T-helper 1 cell treated with Interleukin-12 subunit alpha and Interleukin-12 subunit beta and Interleukin-4 antibody, amounts not matched to agents 30 μg/mL and 1 μg/mL, for 36 hours (primary cell): ENCODE measurements around the gene RUFY4.
"Not testable (repeated sequence)": the region's sequence is repeated elsewhere in the genome, so short reads cannot be mapped to it uniquely, and the experiment has no call there.

Experiments
- H3K27ac Mint-ChIP-seq: one replicate; pipeline ENCODE4 v1.8.0; 2021; ENCODE audit warnings: mild to moderate bottlenecking, mixed read lengths
- H3K27me3 Mint-ChIP-seq: one replicate; pipeline ENCODE4 v1.8.0; 2021; ENCODE audit warnings: low read depth, mixed read lengths
- H3K36me3 Mint-ChIP-seq: one replicate; pipeline ENCODE4 v1.8.0; 2021; ENCODE audit warnings: low read depth, mixed read lengths
- H3K4me1 Mint-ChIP-seq: one replicate; pipeline ENCODE4 v1.8.0; 2021; ENCODE audit warnings: low read depth, mixed read lengths
- H3K4me3 Mint-ChIP-seq: one replicate; pipeline ENCODE4 v1.8.0; 2021; ENCODE audit warnings: mild to moderate bottlenecking, moderate library complexity, mixed read lengths
- H3K9me3 Mint-ChIP-seq: one replicate; pipeline ENCODE4 v1.8.0; 2021; ENCODE audit warnings: mixed read lengths

RUFY4 gene, protein sequence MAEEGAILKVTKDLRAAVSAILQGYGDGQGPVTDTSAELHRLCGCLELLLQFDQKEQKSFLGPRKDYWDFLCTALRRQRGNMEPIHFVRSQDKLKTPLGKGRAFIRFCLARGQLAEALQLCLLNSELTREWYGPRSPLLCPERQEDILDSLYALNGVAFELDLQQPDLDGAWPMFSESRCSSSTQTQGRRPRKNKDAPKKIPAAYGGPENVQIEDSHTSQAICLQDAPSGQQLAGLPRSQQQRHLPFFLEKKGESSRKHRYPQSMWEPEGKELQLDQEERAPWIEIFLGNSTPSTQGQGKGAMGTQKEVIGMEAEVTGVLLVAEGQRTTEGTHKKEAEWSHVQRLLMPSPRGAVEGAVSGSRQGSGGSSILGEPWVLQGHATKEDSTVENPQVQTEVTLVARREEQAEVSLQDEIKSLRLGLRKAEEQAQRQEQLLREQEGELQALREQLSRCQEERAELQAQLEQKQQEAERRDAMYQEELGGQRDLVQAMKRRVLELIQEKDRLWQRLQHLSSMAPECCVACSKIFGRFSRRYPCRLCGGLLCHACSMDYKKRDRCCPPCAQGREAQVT

DNA sequence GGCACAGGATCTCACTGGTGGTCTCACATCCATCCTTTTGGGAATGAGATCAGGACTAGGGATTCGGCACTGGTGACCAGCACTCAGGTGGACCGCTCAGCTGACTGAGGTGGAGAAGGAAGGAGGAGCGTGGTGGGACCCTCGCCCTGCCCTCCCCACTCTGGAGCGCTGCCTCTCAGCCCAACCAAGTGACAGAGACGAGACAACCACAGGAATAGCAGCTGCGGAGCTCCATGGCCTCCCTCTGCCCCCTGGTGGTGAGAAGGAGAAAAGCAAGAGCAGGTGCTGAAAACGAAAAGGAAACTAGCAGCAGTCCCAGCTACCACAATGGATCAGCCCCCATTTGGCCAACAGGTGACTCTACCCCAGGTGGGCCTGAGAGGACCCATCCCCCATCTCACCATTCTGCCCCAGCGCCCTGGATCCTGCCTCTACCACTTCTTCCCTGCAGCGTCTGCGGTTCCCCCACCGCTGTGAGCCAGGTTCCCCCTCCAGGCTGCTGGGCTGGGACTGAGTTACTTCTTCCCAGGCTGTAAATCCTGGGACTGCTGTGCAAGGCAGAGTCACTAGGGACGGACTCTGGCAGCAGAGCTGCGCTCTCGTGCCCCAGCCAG is at the start of gene RUFY4:
Gene RUFY4 (plus strand): TSS at position 533 of the 614 bp plus-strand sequence. CDS start 1,353 bp downstream, outside the sequence.
- H3K36me3 Mint-ChIP-seq, H3K27me3 Mint-ChIP-seq, H3K9me3 Mint-ChIP-seq: not testable (repeated sequence)
- Mint-ChIP-seq H3K4me3 (peak within 1 kb of the TSS; percentile 69), H3K27ac (peak within 1 kb of the TSS; percentile 26), H3K4me1 (peaks cover 12% of the 10 kb centered on the region)

DNA sequence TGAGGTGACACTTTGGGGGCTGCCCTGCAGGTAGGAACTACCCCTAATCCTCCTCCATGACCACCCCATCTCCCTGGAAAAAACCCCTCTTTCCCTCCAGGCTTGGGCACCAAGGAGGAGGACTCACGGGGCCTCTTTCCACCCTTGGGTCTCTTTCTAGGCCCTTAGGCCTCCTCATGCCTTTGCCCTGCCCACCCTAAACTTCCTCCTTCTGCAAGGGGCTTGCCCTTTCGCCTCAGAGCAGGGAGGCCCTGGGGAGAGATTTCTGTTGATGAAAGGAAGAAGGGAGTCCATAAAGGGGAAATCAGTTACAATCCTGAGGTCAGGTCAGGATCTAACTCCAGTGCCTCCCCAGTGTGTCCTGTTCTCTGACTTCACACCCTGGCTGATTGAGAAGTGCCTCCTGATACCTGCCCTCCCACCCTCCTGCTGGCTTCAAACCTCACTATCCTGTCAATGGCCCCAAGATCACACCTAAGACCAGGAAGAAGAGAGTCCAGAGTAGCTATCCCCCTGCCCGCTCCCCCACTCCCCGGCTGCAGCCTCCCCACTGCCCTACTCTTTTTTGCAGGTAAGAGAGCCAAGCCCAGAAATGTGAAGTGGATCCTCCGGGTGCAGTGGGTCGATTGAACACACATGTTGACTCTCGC is 49.5 kb upstream of the RUFY4 start:
- H3K27me3 Mint-ChIP-seq, result peaks cover 7% of the 10 kb centered on the region
- H3K9me3 Mint-ChIP-seq, result no peaks in the 10 kb centered on the region
- H3K27ac Mint-ChIP-seq, result no peak overlapping the region
- no peaks in the 10 kb centered on the region for H3K4me1 Mint-ChIP-seq
- H3K4me3 Mint-ChIP-seq, result no peak overlapping the region
- H3K36me3 Mint-ChIP-seq, result no peaks in the 10 kb centered on the region

DNA sequence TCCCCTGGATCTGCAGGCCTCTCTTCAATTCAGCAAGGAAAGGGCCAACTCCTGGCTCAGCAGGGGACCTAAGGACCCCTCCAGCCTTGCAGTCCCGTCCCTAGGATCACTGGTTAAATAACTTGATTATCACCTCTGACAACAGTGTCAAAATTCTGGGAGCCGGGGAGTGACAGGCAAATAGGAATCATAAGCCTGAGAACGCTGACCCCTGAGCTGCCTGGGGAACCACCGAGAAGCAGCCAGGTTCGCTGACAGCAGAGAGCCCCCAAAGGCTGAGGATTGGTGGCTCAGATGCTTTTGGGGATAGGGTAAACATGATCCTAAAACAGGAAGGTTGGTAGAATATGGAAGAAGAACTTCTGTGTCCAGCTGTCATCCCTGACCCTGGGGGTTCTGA is 48.8 kb upstream of the RUFY4 start:
- Mint-ChIP-seq H3K4me3 (no peak overlapping the region), H3K9me3 (no peaks in the 10 kb centered on the region), H3K4me1 (no peaks in the 10 kb centered on the region), H3K27me3 (peaks cover 7% of the 10 kb centered on the region), H3K27ac (no peak overlapping the region), H3K36me3 (no peaks in the 10 kb centered on the region)

DNA sequence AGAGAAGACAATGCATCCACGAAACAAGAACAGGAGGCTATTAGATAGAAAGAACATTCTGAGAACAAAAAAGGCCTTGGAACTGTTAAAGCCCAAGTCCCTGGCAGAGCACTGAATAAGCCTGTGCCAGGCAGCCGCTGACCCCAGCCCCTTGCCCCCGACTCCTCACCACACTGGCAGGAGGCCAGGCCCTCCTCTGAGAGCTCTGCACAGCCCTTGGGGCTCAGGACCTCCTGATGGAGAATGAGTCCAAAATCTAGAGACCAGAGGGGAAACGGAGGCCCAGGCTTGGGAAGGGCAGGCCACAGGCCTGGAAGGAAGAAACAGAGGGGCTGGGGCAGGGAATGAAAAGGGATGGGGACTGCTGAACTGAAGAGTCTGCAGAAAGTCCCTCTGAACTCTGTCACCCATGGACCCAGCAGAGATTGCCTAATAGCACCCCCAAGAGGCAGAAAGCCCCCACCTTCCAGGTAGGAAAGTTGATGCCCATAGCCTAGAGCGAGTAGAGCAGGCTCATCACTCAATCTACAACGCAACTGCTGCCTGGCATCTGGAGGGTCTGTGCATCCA is 48.0 kb upstream of the RUFY4 start:
- Mint-ChIP-seq H3K4me3 (no peak overlapping the region), H3K36me3 (no peaks in the 10 kb centered on the region), H3K4me1 (no peaks in the 10 kb centered on the region), H3K27me3 (peaks cover 7% of the 10 kb centered on the region), H3K9me3 (no peaks in the 10 kb centered on the region), H3K27ac (no peak overlapping the region)

DNA sequence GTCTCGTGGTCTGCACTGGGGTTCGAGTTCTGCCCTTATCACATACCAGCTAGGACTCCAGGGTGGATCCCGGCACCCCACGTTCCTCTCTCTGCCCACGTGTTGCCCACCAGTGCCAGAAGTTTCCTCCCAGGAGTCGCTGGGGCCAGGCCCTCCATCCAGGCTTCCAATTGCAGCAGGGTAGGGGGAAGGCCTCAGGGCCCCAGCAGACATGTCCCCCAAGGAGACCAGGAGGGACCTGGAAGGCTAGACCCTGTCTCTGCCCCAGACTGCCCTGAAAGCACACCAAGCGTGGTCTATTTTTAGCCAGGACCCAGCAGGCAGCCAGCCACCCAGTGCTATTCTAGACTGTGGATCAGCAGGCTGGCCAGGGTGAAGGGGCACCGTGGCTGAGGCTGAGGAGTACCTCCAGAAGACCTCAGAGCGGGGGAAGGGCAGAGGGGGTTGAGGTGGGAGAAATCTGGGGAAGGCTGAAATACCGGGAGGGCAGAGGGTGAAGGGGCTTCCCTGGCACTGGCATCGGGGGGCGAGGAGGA is 47.4 kb upstream of the RUFY4 start:
- H3K27me3 Mint-ChIP-seq, result peaks cover 4% of the 10 kb centered on the region
- no peaks in the 10 kb centered on the region for H3K9me3 Mint-ChIP-seq
- no peaks in the 10 kb centered on the region for H3K36me3 Mint-ChIP-seq
- no peak overlapping the region for H3K27ac Mint-ChIP-seq
- H3K4me1 Mint-ChIP-seq, result no peaks in the 10 kb centered on the region
- no peak overlapping the region for H3K4me3 Mint-ChIP-seq

DNA sequence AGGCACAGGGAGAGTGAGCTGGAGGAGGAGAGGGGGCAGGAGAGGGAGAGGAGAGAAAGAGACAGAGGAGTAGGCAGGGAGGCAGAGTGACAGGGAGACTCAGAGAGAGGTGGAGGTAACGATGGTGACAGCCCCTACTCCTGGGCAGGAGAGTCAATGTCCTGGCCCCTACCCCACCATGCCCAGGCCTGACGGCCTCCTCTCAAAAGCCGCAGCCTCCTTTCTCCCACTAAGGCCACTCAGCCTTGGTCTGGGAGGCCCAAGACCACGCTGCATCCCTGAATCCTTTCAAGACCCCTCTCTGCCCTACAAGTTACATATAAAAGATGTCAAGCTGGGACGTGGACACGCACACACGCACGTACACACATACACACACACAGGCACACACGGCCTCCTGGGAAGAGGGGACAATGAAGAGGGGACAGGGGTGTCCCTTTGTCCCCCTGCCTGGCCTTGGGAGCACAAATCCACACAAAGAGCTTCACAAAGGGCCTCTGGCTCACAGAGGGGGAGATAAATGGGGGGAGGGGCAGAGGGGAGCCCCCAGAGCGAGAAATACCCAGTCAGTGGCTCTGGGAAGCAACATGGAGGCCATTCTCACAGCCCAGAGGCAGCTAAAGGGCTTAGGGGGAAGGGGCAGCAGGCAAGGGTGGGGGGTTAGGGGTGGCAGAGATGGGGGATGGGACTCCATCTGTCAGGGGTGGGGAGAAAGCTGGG is 46.8 kb upstream of the RUFY4 start:
- Mint-ChIP-seq H3K4me1 (no peaks in the 10 kb centered on the region), H3K27me3 (peaks cover 3% of the 10 kb centered on the region), H3K36me3 (no peaks in the 10 kb centered on the region), H3K27ac (no peak overlapping the region), H3K9me3 (no peaks in the 10 kb centered on the region), H3K4me3 (no peak overlapping the region)

DNA sequence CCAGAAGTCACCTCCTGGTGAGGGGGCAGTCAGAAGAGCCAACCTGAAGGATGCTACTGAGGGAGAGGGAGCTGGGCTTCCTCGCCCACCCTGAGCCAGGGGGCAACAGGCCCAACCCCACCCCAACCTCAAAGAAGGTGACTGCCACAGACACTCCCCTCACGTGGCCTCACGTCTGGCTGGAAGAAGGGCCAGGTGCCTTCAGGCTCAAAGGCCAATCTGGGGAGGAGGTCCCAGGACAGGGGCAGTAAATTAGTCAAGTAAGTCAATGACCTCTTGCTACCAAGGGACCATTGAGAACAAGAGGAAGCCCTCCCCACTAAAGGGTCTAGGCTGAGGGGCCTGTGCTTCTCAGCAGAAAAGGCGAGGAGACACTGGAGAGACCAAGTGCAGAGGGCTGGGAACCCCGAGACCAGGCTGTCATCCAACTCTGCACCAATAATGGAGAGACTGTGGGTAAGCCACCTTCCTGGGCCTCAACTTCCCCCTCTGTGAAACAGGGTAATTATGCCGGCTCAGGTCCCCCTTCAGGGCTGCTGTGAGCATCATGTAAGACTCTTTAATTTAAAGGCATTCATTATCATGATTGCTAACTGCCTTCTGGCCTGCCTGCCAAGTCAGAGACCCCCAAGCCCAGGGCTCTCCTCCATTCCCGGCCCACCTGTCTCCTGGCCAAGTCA is 46.1 kb upstream of the RUFY4 start:
- Mint-ChIP-seq H3K9me3 (no peaks in the 10 kb centered on the region), H3K4me1 (no peaks in the 10 kb centered on the region), H3K27me3 (peaks cover 3% of the 10 kb centered on the region), H3K27ac (no peak overlapping the region), H3K4me3 (no peak overlapping the region), H3K36me3 (no peaks in the 10 kb centered on the region)

DNA sequence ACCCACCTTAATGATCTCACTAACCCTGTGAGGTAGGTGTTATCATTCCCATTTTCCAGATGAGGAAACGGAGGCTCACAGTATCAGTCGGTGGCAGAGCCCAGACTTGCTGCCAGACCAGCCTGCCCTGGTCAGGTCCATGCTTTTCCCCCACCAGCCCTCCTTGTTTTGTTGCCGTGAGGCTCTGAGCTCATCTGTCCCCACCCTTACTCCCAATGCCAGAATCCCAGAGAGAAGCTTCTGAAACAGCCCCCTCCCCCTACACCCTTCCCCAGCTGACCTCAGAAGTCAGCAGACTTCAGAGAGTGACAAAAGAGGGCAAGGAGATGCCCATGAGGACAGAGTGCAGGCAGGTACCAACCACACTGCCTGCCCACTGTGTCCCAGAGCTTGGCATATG is 45.4 kb upstream of the RUFY4 start:
- Mint-ChIP-seq H3K36me3 (no peaks in the 10 kb centered on the region), H3K27ac (no peak overlapping the region), H3K4me3 (no peak overlapping the region), H3K4me1 (no peaks in the 10 kb centered on the region), H3K27me3 (no peaks in the 10 kb centered on the region), H3K9me3 (no peaks in the 10 kb centered on the region)

DNA sequence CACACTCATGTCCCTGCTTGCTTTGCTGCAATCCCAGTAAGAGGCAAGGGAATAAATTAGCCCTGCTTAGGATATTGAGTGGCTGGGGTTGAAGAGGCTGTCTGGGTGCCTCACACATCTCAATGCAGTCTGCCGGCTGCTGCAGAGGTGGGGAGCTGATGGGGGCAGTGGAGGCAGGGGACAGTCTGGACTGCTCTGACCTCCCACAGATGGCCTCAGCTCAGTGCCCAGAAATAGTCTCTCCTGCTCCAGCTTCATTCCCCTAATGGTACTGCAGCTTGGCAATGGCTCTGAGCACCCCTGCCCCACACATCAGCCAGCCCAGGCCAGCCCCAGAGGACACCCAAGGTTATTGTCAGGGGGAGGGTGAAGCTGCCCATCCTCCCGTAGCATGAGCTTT is 44.7 kb upstream of the RUFY4 start:
- H3K36me3 Mint-ChIP-seq, result no peaks in the 10 kb centered on the region
- no peak overlapping the region for H3K27ac Mint-ChIP-seq
- no peaks in the 10 kb centered on the region for H3K9me3 Mint-ChIP-seq
- no peaks in the 10 kb centered on the region for H3K27me3 Mint-ChIP-seq
- H3K4me3 Mint-ChIP-seq, result no peak overlapping the region
- no peaks in the 10 kb centered on the region for H3K4me1 Mint-ChIP-seq

DNA sequence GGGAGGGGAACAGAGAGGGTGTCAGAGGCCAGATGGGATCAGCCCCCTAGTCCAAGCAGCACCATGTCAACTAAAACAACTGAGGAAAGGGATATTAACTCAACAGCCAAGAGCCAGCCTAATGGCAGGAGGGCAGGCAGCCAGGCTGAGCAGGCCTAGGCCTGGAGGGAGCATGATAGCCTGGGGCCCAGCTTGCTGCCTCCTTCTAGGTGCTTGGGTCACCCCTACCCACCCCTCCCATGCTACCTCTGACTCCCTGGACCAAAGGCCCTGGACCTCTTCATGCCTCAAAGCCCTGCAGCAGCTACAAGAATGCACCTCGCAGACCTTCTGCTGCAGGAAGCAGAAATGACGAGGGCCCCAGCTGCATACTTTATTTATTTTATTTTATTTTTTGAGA is 44.2 kb upstream of the RUFY4 start:
- H3K4me1 Mint-ChIP-seq, result no peaks in the 10 kb centered on the region
- no peaks in the 10 kb centered on the region for H3K27me3 Mint-ChIP-seq
- H3K27ac Mint-ChIP-seq, result no peak overlapping the region
- no peaks in the 10 kb centered on the region for H3K9me3 Mint-ChIP-seq
- no peaks in the 10 kb centered on the region for H3K36me3 Mint-ChIP-seq
- no peak overlapping the region for H3K4me3 Mint-ChIP-seq

DNA sequence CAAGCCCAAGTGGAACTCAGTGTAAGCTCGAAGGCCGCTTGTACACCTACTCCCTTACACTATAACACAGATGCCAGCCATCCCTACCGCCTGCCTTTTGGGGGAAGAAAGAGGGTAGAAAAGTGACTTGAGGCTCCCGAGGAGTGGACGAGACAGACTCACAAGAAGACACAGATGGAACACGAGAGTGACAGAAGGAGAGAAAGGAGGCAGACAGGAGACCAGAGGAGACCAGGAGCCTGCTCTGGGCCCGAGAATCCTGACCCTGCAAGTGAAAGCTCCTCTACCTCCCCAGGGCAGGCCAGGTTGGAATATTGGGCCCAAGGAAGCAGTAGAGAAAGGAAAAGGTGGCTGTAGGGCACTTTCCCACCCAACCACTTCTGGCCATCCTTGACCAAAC is 42.8 kb upstream of the RUFY4 start:
- Mint-ChIP-seq H3K36me3 (no peaks in the 10 kb centered on the region), H3K4me3 (no peak overlapping the region), H3K9me3 (no peaks in the 10 kb centered on the region), H3K4me1 (no peaks in the 10 kb centered on the region), H3K27me3 (no peaks in the 10 kb centered on the region), H3K27ac (no peak overlapping the region)

DNA sequence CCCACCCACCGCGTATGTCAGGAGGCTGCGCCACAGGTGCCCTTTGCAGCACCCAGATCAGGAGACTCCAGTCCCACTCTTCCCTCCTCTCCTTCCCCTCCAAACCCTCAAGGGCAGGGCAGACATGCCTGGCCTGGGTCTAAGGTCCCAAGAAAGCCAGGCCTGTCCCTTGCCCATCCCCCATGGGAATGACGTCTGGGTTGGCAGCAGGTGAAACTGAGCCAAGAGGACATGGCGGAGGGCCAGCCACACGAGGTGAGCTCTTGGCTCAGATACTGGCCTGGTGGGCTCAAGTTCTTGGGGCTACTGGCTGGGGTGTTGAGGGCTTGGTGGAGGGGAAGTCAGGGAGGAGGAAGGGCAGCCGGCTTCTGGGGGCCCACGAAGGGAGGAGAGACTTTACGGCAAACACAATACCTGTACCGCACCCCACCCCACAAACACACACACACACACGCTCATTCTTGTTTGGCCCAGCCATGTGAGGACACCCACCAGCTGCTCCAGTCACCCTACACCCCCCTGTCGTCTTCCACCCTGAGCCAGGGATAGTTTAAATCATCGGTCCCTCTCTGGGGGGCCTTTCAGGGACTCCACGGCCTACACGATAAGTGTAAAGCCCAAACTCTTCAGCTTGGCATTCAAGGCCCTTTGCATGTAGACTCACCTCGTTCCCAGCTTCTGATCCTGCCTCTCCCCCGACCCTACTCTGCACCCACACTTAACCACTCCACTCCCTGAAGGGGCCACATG is 42.2 kb upstream of the RUFY4 start:
- Mint-ChIP-seq H3K9me3 (no peaks in the 10 kb centered on the region), H3K27ac (no peak overlapping the region), H3K4me3 (no peak overlapping the region), H3K27me3 (no peaks in the 10 kb centered on the region), H3K4me1 (no peaks in the 10 kb centered on the region), H3K36me3 (no peaks in the 10 kb centered on the region)
